ENCODE data around the gene MCRS1. TPM values are rescaled to one million over a fixed set of nuclear protein-coding genes. Genes with fewer than 3 reads are reported as not detected.

The MCRS1 gene
- total RNA-seq, 4 donors from 2014 or later = 35.3 to 62.5 (median 51.1) TPM

GRCh38 chr12:49599961-49600360, 32.0 kb upstream of the MCRS1 start:
- H3K36me3 ChIP-seq = peaks cover 0 to 18% of the 10 kb centered on the region in 2 donors
- WGBS, 2 donors (ENCODE audit: low coverage in 1 of 2) = 96 to 100% methylated on average over 5 to 8 of the region's 8 CpGs
- no peaks in the 10 kb centered on the region for H3K9me3 ChIP-seq
- H3K27me3 ChIP-seq = no peaks in the 10 kb centered on the region
- H3K27ac ChIP-seq = no peak overlapping the region
- H3K4me3 ChIP-seq = no peak overlapping the region
- H3K4me1 ChIP-seq = no peaks in the 10 kb centered on the region
- no peak for ATAC-seq
- TF ChIP-seq CTCF (IDR thresholded peaks at IDR 0.05) = no peak

- ATAC-seq = no peak
- H3K27me3 ChIP-seq = no peaks in the 10 kb centered on the region
- no peak overlapping the region for H3K4me3 ChIP-seq
- no peak overlapping the region for H3K27ac ChIP-seq
- peaks cover 0 to 18% of the 10 kb centered on the region in 2 donors for H3K36me3 ChIP-seq
- 50 to 55% methylated on average over 2 to 4 of the region's 10 CpGs for WGBS, 2 donors (ENCODE audit: low coverage in 1 of 2)
- H3K4me1 ChIP-seq = no peaks in the 10 kb centered on the region
- H3K9me3 ChIP-seq = no peaks in the 10 kb centered on the region
- TF ChIP-seq POLR2AphosphoS5 (IDR thresholded peaks at IDR 0.05) (no peak), CTCF (IDR thresholded peaks at IDR 0.05) (no peak), POLR2A (IDR thresholded peaks at IDR 0.05) (no peak), EP300 (IDR thresholded peaks at IDR 0.05) (no peak)
Observed at GRCh38 chr12:49598527-49598926, 30.6 kb upstream of the MCRS1 start.

GRCh38 chr12:49588721-49589516, 21.0 kb upstream of the MCRS1 start:
- Histone ChIP-seq H3K27ac (no peak overlapping the region), H3K9me3 (peaks cover 0 to 5% (median 0%) of the 10 kb centered on the region in 3 donors), H3K36me3 (peaks cover 0 to 23% of the 10 kb centered on the region in 2 donors), H3K4me1 (peaks cover 0 to 5% (median 0%) of the 10 kb centered on the region in 3 donors), H3K4me3 (no peak overlapping the region), H3K27me3 (no peaks in the 10 kb centered on the region)
- TF ChIP-seq EP300 (IDR thresholded peaks at IDR 0.05) (no peak), POLR2AphosphoS5 (IDR thresholded peaks at IDR 0.05) (no peak), CTCF (IDR thresholded peaks at IDR 0.05) (no peak), POLR2A (IDR thresholded peaks at IDR 0.05) (no peak)
- 40% methylated on average over 1 of the region's 4 CpGs; no CpG with 5 or more reads in 1 of the 2 donors for WGBS, 2 donors (ENCODE audit: low coverage in 1 of 2)
- no peak for ATAC-seq

- no peak for TF ChIP-seq POLR2AphosphoS5 (IDR thresholded peaks at IDR 0.05)
- no peak for TF ChIP-seq EP300 (IDR thresholded peaks at IDR 0.05)
- TF ChIP-seq POLR2A (IDR thresholded peaks at IDR 0.05) = no peak
- TF ChIP-seq CTCF (IDR thresholded peaks at IDR 0.05) = no peak
- no peak for ATAC-seq
- H3K4me3 ChIP-seq = no peak overlapping the region
- H3K27ac ChIP-seq = no peak overlapping the region
- WGBS, 2 donors (ENCODE audit: low coverage in 1 of 2) = no CpG with 5 or more reads among the region's 7 CpGs
- H3K36me3 ChIP-seq = peaks cover 0 to 23% of the 10 kb centered on the region in 2 donors
- peaks cover 0 to 12% (median 4%) of the 10 kb centered on the region in 3 donors for H3K4me1 ChIP-seq
- peaks cover 0 to 5% (median 0%) of the 10 kb centered on the region in 3 donors for H3K9me3 ChIP-seq
- H3K27me3 ChIP-seq = no peaks in the 10 kb centered on the region
Observed at GRCh38 chr12:49588281-49588680, 20.3 kb upstream of the MCRS1 start.

All from gastroesophageal sphincter (tissue), 4 donors.